GM19035 (cell line): ENCODE results near the gene PKDCC.
"Not testable (repeated sequence)": the region's sequence is repeated elsewhere in the genome, so short reads cannot be mapped to it uniquely, and the experiment has no call there.

Source experiments
- ATAC-seq: cut with Tn5 transposase; IDR thresholded peaks from one replicate; pipeline ENCODE4 v1.9.1; 2021; ENCODE audit not compliant: unreplicated experiment

PKDCC gene

DNA sequence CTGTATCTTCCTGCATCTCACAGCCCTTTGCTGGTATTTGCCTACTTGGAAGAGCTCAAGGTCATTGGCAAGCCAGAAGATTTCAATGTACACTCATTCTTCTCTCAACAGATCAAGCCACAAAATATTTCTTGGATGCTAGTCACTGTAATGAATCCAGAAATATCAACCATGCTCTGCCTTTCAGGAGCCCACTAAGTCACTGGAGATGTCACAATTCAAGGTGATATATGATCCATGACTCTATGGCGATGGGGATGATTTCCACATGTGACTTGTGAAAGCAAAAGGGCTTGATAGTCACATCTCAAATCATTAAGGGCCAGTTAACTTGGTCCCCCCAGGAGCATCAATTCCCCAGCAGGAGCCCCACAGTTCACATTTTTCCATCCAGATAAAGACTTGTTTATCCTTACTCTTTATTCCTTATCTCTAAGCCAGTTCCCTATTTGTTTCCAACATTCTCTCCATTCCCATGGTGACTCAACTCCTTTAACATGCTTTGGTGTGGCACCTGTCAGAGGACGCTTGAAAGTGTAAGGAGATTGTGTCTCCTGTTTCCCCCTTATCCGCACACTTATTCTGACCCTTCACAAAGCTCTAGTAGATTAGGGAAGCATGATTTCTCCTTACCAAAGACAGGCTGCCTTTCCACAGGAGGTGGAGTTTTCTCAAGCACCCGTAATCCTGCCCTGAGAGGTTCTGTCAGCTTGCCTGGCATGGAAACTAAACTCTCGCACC, 15.8 kb downstream of the PKDCC start:
- no peak for ATAC-seq

- no peak for ATAC-seq
Observed at GRCh38 chr2:42064417-42064942, 16.7 kb downstream of the PKDCC start.

GRCh38 chr2:42065753-42066152, 17.9 kb downstream of the PKDCC start:
- not testable (repeated sequence) for ATAC-seq

DNA sequence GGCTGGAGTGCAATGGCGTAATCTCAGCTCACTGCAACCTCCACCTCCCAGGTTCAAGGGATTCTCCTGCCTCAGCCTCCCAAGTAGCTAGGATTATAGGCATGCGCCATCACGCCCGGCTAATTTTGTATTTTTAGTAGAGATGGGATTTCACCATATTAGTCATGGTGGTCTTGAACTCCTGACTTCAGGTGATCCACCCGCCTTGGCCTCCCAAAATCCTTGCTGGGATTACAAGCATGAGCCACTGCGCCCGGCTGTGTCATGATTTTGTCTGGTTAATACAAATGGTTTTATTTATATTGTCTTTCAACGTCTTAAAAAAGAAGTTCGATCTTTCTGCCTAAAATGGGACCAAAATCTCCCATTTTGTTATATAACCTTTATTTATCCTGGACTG, 19.2 kb downstream of the PKDCC start:
- ATAC-seq, result not testable (repeated sequence)

GRCh38 chr2:42067521-42067920, 19.7 kb downstream of the PKDCC start:
- no peak for ATAC-seq

GRCh38 chr2:42068571-42069178, 20.9 kb downstream of the PKDCC start:
- ATAC-seq, result no peak

DNA sequence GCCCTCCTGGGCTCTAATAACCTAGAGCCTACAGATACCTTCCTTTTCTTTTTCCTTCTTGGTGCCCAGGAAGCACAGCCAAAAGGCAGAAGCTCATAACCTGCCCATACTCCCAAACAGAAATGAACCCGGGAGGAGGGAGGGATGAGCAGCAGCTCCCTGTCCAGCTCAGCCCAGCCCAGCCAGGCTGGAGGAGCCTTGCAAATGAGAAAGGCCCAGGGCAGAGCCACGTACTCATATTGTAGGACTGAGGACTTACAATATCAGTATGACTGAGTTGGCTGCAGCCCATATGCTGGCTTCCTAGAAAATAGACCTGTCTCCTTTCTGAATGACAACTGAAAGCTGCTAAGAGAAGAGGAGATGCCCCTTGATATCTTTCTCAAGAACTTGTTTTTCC, 21.7 kb downstream of the PKDCC start:
- ATAC-seq, result no peak

DNA sequence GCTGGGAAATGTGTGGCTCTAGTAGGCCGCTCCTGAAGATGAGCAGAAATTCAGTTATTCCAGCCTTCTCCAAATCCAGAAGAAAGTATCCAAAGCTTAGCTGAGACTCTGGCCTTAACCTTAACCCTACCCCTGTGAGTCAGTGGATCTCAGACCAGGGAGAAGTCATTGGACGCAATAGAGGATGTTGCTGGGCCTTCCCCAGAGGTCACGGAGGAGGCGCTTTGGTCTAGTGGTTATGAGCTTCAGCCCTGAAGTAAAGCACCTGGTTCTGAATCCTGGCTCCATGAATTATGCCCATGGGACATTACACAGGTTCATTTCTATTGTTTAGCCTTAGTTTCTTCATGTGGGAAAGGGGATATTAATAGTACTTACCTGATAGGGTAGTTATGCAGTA, 24.0 kb downstream of the PKDCC start:
- no peak for ATAC-seq

- ATAC-seq, result no peak
Observed at GRCh38 chr2:42072349-42073118, 24.7 kb downstream of the PKDCC start.

DNA sequence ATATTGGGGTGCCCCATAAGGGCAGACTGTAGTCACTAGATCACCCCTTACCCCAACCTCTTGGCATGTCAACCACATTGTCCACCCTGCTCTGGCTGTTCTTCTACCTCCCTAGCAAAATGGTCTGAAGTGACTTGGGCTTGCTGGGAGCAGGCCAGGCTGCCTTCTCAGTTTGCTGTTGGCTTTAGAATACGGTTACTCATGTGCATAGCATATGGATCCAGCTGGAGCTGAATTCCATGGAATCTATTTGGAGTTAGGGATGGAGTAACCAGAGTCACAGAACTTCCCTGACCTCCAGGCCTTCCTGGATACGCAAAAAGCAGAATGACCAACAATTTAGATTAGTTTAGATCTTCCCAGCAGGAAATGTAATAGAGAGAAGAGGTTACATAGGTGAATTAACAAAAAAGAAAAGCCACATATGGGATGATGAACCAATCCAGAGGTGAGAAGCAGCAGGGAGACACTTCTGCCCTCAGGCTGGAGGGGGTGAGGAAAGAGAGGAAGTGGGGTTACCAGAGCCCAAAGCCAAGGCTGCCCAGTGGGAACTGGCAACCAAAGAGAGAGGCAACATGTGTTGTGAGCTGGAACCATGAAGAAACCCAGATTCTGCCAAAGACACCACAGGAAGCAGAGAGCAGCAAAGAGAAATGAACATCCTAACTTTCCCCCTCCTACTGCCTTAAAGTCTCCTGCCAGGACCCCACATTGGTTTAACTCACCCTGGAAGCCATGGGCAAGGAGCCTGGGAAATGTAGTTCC, 26.1 kb downstream of the PKDCC start:
- no peak for ATAC-seq

DNA sequence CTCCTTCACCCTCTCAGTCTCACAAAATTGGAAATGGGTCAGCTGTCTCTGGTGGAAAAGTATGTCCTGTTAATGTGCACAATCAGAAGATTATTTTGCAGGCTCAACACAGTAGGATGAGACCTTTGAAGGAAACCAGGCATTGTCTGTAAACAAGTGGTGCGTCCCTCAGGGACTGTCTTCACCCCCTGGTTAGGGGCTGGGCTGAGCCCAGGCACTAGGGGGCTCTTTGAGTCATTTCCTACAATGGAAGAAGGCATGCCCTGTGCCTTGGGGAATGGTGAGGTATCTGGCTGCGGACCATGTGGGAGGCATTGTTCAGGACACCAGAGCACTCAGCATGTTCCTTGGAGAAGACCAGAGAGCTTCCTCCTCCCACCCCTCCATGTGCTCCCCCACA, 26.8 kb downstream of the PKDCC start:
- no peak for ATAC-seq

- no peak for ATAC-seq
Observed at GRCh38 chr2:42076357-42077225, 28.8 kb downstream of the PKDCC start.

DNA sequence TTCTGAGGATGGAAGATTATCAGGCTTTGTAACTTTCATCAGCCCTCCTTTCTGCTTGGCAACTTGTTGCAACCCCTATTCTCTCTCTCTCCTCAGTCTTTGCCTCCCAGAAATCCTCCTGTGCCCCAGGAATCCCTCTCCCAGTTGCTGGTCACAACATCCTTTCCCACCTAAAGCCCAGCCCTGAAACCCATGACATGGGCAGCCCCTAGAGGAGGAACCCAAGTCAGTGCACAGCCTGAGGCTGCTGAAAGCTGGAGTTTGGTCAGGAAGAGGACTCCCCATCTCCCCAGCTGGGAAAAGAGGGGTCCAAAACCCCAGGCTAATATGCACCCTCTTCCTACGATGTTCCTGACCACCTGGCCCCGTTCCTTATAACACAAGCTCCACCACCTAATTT, 29.5 kb downstream of the PKDCC start:
- no peak for ATAC-seq

DNA sequence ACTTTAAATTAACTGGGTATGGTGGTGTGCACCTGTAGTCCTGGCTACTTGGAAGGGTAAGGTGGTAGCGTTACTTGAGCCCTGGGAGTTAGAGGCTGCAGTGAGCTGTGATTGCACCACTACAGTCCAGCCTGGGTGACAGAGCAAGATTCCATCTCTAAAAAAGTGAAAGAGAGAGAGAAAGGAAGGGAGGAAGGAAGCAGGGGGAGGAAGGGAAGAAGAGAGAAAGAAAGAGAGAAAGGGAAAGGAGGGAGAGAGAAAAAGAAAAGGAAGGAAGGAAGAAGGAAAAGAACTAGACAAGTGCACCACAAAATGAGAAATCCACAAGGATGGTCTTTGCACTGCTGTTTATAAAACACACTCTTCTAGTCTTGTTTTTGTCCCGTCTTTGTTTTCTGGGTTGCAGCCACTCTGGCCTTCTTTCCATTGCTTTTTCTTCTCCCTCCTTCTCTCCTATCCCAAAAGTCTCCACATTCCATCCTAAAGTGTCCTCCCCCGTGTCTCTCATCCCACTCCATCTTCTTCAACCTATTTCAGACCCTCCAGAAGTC, 32.0 kb downstream of the PKDCC start:
- no peak for ATAC-seq

- not testable (repeated sequence) for ATAC-seq
Observed at GRCh38 chr2:42081151-42081550, 33.3 kb downstream of the PKDCC start.

DNA sequence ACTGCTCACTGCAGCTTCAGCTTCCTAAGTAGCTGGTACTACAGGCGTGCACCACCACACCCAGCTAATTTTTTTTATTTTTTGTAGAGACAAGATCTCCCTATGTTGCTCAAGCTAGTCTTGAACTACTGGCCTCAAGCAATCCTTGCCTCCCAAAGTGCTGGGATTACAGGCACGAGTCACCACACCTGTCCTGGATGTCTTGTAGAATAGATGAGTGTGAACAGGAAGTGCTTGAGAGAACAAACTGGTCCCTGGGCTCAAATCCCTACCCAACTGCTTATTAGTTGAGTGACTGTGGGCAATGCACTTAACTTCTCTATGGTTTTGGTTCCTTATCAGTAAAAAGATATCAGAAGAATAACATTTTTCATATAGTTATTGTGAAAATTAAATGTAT, 34.2 kb downstream of the PKDCC start:
- no peak for ATAC-seq

DNA sequence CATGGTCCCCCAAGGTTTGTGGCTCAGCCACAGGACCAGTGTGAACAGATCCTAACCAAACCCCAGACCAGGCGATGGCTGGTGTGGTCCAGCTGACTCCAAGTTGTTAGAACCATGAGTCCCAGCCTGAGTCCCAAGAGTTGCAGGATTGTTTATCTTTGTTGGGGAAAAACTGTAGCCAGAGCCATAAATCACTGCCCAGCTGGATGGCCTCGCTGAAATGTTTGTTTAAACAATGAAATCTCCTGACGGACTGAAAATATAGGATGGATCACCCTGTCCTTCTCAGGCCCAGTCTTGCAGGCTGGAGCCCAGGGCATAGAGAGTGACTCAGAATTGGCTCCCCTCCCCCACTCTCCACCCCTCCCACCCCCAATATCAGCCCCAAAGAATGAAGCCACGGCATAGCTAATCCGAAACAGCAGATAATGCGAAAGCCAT, 36.4 kb downstream of the PKDCC start:
- no peak for ATAC-seq

DNA sequence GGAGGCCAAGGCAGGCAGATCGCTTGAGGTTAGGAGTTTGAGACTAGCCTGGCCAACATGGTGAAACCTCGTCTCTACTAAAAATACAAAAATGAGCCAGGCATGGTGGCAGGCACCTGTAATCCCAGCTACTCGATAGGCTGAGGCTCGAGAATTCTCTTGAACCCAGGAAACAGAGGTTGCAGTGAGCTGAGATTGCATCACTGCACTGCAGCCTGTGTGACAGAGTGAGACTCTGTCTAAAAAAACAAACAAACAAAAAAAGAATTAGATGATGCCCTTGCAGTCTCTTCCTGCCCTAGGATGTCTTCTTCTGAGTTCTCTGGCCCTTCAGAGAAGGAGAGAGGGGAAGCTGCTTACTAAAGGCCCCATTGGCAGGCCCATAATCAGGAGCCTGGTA, 37.2 kb downstream of the PKDCC start:
- not testable (repeated sequence) for ATAC-seq

DNA sequence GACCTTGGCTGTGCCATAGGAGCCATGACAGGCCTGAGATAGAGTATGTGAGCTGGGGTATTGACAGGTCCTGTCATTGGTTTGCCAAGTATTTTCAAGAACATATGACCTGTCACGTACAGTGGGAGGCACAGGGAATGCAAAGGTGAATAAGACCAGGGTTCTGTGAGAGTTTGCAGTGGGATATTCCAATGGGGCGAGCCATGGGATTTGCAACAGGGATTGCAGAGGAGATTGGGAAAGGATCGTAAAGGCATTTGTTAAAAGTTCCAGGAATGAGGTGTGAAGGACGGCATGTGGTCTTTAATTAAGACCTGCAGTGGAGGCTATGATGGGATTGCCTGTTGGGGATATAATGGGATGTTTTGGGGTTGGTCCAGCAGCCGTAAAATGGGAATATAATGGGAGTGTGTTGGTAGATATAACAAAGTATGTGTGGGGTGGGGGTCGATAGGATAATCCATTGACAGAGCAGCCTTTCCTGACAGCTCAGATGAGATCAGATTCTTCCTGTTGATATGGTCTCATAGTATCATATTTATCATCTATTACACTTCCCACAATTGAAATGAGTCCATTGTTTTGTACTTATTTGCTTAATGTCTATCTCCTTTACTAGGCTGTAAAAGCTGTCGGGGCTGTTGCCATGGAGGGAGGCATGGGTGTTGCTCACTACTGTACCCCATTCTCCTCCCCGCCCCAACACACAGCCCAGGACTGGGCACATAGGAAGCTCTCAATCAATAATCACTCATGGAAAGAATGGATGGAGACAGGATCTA, 38.1 kb downstream of the PKDCC start:
- ATAC-seq, result peak; percentile 20
